Measurements from ENCODE around the gene CDRT4.

GRCh38 chr17:15462976-15463772 lies 4.2 kb downstream of the CDRT4 start:
- TF ChIP-seq, protein P1, sequence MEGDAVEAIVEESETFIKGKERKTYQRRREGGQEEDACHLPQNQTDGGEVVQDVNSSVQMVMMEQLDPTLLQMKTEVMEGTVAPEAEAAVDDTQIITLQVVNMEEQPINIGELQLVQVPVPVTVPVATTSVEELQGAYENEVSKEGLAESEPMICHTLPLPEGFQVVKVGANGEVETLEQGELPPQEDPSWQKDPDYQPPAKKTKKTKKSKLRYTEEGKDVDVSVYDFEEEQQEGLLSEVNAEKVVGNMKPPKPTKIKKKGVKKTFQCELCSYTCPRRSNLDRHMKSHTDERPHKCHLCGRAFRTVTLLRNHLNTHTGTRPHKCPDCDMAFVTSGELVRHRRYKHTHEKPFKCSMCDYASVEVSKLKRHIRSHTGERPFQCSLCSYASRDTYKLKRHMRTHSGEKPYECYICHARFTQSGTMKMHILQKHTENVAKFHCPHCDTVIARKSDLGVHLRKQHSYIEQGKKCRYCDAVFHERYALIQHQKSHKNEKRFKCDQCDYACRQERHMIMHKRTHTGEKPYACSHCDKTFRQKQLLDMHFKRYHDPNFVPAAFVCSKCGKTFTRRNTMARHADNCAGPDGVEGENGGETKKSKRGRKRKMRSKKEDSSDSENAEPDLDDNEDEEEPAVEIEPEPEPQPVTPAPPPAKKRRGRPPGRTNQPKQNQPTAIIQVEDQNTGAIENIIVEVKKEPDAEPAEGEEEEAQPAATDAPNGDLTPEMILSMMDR (IDR thresholded peaks at IDR 0.05; ENCODE audit: insufficient read depth, low read length, poor library complexity, severe bottlenecking) = no peak
- TF ChIP-seq EZH2phosphoT487 (conservative IDR thresholded peaks at IDR 0.05; ENCODE audit: low read length) = no peak
